SKM-1 treated with dmso at 0.1 percent for 144 hours (cell line): ENCODE data around the gene METTL16.
A peak's percentile ranks its signal among the peaks of the same experiment; 100 is the strongest.
"Not testable (repeated sequence)": the region's sequence is repeated elsewhere in the genome, so short reads cannot be mapped to it uniquely, and the experiment has no call there.

Experiments used
- DNase-seq: peaks from one replicate; lab custom pipeline; 2025; ENCODE audit not compliant: unreplicated experiment; lab: John Stamatoyannopoulos, UW

Gene METTL16

GRCh38 chr17:2511462-2512369, at the start of gene METTL16:
TSS of gene METTL16 (minus strand) at chr17:2511888. CDS start at chr17:2502331, 9,557 bp downstream.
- DNase-seq: peak; percentile 87

GRCh38 chr17:2560658-2561057, 49.0 kb upstream of the METTL16 start:
- DNase-seq: no peak

GRCh38 chr17:2551928-2552327, 40.2 kb upstream of the METTL16 start:
- no peak for DNase-seq

GRCh38 chr17:2551493-2551892, 39.8 kb upstream of the METTL16 start:
- DNase-seq: no peak

- DNase-seq: no peak
Measured at GRCh38 chr17:2549392-2550211, 37.9 kb upstream of the METTL16 start.

- DNase-seq: not testable (repeated sequence)
Measured at GRCh38 chr17:2548026-2548425, 36.3 kb upstream of the METTL16 start.

- DNase-seq: no peak
Measured at GRCh38 chr17:2547176-2547575, 35.5 kb upstream of the METTL16 start.

GRCh38 chr17:2545393-2545792, 33.7 kb upstream of the METTL16 start:
- DNase-seq: no peak

- DNase-seq: peak; percentile 20
Measured at GRCh38 chr17:2542456-2542855, 30.8 kb upstream of the METTL16 start.

- DNase-seq: no peak
Measured at GRCh38 chr17:2542056-2542455, 30.4 kb upstream of the METTL16 start.

- not testable (repeated sequence) for DNase-seq
Measured at GRCh38 chr17:2537579-2537978, 25.9 kb upstream of the METTL16 start.

GRCh38 chr17:2532146-2532720, 20.5 kb upstream of the METTL16 start:
- no peak for DNase-seq

GRCh38 chr17:2531243-2531954, 19.7 kb upstream of the METTL16 start:
- not testable (repeated sequence) for DNase-seq

GRCh38 chr17:2521775-2522410, 10.2 kb upstream of the METTL16 start:
- not testable (repeated sequence) for DNase-seq

GRCh38 chr17:2521257-2521656, 9.6 kb upstream of the METTL16 start:
- DNase-seq: no peak

GRCh38 chr17:2517539-2517938, 5.9 kb upstream of the METTL16 start:
- no peak for DNase-seq

GRCh38 chr17:2511138-2511461, 588 bp downstream of the METTL16 start:
- no peak for DNase-seq

GRCh38 chr17:2510559-2510958, 1.1 kb downstream of the METTL16 start:
- DNase-seq: no peak

GRCh38 chr17:2508035-2508434, 3.7 kb downstream of the METTL16 start:
- DNase-seq: no peak

- DNase-seq: not testable (repeated sequence)
Measured at GRCh38 chr17:2507015-2507414, 4.7 kb downstream of the METTL16 start.

GRCh38 chr17:2503627-2504026, 8.1 kb downstream of the METTL16 start:
- DNase-seq: no peak
